Right atrium auricular region (tissue), 2 donors: ENCODE measurements around the gene RNF186. TPM values are rescaled to one million over a fixed set of nuclear protein-coding genes. Genes with fewer than 3 reads are reported as not detected.
"Not testable (repeated sequence)": the region's sequence is repeated elsewhere in the genome, so short reads cannot be mapped to it uniquely, and the experiment has no call there.

Experiments
- DNase-seq: peaks from one replicate; pipeline ENCODE4 v3.0.0-alpha.2; 2019; ENCODE audit warnings: low spot score
- H3K27ac ChIP-seq, 2 donors: fragments of 200-600 bp; sonication (generic); 1 replicate in 1 of 2; 2 replicates in 1 of 2; pipeline ENCODE4 v1.5.1; 2016 to 2019
- H3K27me3 ChIP-seq, 2 donors: fragments of 200-600 bp; sonication (generic); one replicate each; pipeline versions ENCODE4 v1.5.1 to v1.6.0; 2017 to 2019
- H3K36me3 ChIP-seq: fragments of 200-600 bp; sonication (generic); one replicate; pipeline ENCODE4 v1.5.1; 2016
- H3K4me1 ChIP-seq, 2 donors: fragments of 200-600 bp; sonication (generic); one replicate each; pipeline versions ENCODE4 v1.5.1 to v1.6.0; 2017 to 2019
- H3K4me3 ChIP-seq, 2 donors: fragments of 200-600 bp; sonication (generic); 1 replicate in 1 of 2; 2 replicates in 1 of 2; pipeline ENCODE4 v1.5.1; 2017 to 2019; ENCODE audit warnings: mild to moderate bottlenecking in 1 of 2, moderate library complexity in 1 of 2
- H3K9me3 ChIP-seq, 2 donors: fragments of 200-600 bp; sonication (generic); one replicate each; pipeline ENCODE4 v1.5.1; 2019
- total RNA-seq, 2 donors: library from RNA; depleted of rRNA; stranded (reverse); fragments of >200 nt; gene quantifications; one replicate each; pipeline ENCODE4 v1.1.0, GENCODE V29; 2016
- TF ChIP-seq, protein P1 (sequence below), 2 donors: fragments of 200-600 bp; sonication (generic); IDR thresholded peaks; one replicate each; pipeline ENCODE4 v1.5.1; 2019; ENCODE audit warnings: antibody characterized with exemption in 2 of 2

Gene RNF186
- total RNA-seq, 2 donors from 2014 or later = not detected

DNA sequence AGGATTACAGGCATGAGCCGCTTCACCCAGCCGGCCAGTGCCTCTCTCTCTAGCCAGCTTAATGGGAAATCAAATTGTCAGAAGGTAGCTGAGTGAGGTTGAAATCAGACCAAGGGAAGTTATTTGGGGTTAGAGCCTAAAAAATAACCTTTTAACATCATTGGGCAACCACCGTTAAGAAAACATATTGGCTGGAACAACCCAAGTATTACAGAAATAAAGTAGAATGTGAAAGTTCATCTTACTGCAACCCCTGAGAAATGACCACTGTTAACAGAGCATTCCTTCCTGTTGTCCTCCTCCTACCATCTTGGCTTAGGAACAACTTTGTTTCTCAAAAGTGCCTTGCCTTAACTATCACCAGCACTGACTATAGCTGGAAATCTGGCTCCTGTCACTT is 3.2 kb upstream of the RNF186 start:
- Histone ChIP-seq H3K27ac (no peak overlapping the region), H3K4me1 (no peaks in the 10 kb centered on the region), H3K9me3 (no peaks in the 10 kb centered on the region), H3K4me3 (no peak overlapping the region), H3K27me3 (no peaks in the 10 kb centered on the region), H3K36me3 (no peaks in the 10 kb centered on the region)
- TF ChIP-seq, protein P1, sequence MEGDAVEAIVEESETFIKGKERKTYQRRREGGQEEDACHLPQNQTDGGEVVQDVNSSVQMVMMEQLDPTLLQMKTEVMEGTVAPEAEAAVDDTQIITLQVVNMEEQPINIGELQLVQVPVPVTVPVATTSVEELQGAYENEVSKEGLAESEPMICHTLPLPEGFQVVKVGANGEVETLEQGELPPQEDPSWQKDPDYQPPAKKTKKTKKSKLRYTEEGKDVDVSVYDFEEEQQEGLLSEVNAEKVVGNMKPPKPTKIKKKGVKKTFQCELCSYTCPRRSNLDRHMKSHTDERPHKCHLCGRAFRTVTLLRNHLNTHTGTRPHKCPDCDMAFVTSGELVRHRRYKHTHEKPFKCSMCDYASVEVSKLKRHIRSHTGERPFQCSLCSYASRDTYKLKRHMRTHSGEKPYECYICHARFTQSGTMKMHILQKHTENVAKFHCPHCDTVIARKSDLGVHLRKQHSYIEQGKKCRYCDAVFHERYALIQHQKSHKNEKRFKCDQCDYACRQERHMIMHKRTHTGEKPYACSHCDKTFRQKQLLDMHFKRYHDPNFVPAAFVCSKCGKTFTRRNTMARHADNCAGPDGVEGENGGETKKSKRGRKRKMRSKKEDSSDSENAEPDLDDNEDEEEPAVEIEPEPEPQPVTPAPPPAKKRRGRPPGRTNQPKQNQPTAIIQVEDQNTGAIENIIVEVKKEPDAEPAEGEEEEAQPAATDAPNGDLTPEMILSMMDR (IDR thresholded peaks at IDR 0.05) = no peak
- DNase-seq = no peak

DNA sequence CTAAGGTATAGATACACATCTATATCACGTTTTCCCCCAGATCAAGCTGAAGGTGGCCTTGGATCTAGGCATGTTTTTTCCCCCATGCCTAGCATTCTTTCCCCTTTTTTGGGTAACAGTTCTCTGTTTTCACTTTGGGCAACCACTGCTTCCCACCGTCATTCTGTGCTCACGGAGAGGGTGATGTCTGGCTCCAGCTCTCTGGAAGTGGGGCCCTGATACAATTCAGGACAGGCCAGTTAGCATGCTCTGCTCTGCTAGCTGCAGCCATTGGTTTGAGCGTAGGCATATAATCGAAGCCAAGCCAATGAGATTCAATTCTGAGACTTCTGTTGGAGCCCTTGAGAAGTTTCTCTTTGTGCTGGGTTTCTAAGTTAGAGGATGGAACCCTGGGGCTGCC is 2.1 kb upstream of the RNF186 start:
- DNase-seq = no peak
- H3K4me3 ChIP-seq = no peak overlapping the region
- H3K27me3 ChIP-seq = no peaks in the 10 kb centered on the region
- TF ChIP-seq, protein P1 (IDR thresholded peaks at IDR 0.05) = no peak
- H3K36me3 ChIP-seq = no peaks in the 10 kb centered on the region
- H3K9me3 ChIP-seq = no peaks in the 10 kb centered on the region
- no peak overlapping the region for H3K27ac ChIP-seq
- no peaks in the 10 kb centered on the region for H3K4me1 ChIP-seq

DNA sequence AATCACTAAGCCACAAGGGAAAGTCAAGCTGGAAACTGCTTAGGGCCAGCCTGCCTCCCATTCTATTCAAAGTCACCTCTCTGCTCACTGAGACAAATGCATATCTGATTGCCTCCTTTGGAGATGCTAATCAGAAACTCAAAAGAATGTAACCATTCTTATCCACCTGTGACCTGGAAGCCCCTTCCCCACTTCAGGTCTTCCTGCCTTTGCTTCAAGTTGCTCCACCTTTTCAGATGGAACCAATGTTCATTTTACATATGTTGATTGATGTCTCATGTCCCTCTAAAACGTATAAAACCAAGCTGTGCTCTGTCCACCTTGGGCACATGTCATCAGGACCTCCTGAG is 1.6 kb upstream of the RNF186 start:
- not testable (repeated sequence) for H3K4me3 ChIP-seq, H3K9me3 ChIP-seq, H3K27me3 ChIP-seq, DNase-seq, H3K27ac ChIP-seq, H3K4me1 ChIP-seq, H3K36me3 ChIP-seq

DNA sequence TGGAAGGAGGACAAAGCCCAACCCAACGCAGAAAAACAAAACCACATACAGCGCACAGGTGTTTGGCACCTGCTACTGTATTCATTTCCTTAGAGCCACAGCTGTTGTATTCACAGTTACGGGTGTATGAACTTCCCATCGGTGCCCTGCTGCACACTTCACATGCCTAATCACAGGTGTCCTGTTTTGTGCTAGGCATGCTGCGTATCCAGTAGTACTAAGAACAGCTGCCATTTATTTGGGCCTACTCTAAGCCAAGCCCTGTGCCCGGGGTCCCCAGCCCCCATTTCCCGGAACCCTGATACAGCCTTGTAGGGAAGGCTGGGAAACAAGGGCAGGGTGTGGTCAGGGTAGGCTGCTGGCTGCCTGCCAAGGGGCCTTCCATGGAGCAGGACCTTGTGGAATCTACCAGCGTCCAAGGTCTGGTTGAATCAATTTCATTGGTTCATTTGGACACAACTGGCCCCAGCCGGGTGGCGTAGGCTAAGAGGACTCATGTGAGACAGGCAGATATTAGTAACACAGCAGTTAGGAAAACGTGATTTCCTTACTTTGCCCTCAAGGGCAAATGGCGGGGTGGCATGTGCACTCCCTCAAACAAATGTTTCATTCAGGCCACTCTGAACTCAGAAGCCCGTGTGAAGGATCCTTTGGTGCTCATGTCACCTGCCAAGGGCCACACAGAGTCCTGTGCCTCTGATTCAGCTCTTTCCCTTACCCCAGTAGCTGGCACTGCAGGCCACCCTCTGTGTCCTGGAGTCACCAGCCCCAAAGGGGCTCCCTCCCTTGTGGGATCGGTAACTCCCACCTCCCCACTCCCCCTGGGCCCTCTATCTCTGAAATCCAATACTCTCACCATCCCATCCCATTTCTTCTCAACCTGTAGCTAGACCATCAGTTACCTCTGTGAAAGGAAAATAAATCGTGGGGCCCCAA is 986 bp upstream of the RNF186 start:
- Histone ChIP-seq H3K9me3 (no peaks in the 10 kb centered on the region), H3K4me1 (no peaks in the 10 kb centered on the region), H3K27ac (no peak overlapping the region), H3K27me3 (no peaks in the 10 kb centered on the region), H3K36me3 (no peaks in the 10 kb centered on the region), H3K4me3 (no peak overlapping the region)
- no peak for DNase-seq
- TF ChIP-seq, protein P1 (IDR thresholded peaks at IDR 0.05) = no peak

DNA sequence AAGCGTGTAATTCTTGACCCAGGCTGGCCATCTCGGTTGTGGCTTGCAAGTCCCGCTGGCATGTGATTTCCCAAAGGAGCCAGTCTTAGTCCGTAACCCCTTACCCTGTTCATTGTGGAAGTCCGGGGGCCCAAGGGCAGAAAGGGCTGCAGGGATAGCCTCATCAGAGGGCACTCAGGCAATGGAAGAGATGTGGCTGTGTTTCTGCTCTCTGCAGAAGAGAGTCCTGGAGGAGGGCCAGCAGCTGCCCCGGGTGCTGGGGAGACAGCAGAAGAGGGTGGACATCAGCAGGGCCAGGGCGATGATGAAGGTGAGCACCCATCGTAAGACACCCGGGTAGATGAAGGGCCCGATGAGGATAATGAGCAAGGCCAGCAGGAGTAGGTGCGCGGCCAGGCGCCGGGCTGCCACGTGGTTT is 830 bp downstream of the RNF186 start:
- no peak overlapping the region for H3K4me3 ChIP-seq
- H3K36me3 ChIP-seq = no peaks in the 10 kb centered on the region
- no peaks in the 10 kb centered on the region for H3K27me3 ChIP-seq
- DNase-seq = no peak
- H3K9me3 ChIP-seq = peaks cover 0 to 2% of the 10 kb centered on the region in 2 donors
- H3K27ac ChIP-seq = no peak overlapping the region
- no peaks in the 10 kb centered on the region for H3K4me1 ChIP-seq
- TF ChIP-seq, protein P1 (IDR thresholded peaks at IDR 0.05) = no peak

DNA sequence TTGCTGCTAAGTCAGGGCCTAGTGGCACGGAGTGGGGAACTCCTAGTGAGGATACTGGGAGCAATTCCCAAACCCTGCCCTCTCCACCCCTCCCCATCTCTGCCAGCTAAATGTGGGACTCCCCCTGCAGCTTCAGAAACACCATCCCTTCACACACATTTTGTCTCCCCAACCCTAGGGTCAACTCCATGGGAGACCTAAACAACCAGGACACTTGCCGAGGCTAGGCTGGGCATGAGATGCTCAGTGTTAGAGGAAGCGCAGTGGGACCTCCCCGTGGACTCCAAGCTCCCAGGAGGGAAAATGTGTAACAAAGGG is 1.5 kb downstream of the RNF186 start:
- no peaks in the 10 kb centered on the region for H3K36me3 ChIP-seq
- no peaks in the 10 kb centered on the region for H3K4me1 ChIP-seq
- TF ChIP-seq, protein P1 (IDR thresholded peaks at IDR 0.05) = no peak
- H3K9me3 ChIP-seq = peaks cover 0 to 5% of the 10 kb centered on the region in 2 donors
- H3K27me3 ChIP-seq = no peaks in the 10 kb centered on the region
- H3K27ac ChIP-seq = no peak overlapping the region
- H3K4me3 ChIP-seq = no peak overlapping the region
- no peak for DNase-seq
